Skeletal muscle tissue (tissue), 4 donors: Measurements from ENCODE around the gene PRKACA. TPM values are rescaled to one million over a fixed set of nuclear protein-coding genes. Genes with fewer than 3 reads are reported as not detected.

ENCODE experiments used
- H3K27ac ChIP-seq: one replicate; pipeline ENCODE4 v1.7.0; 2013; ENCODE audit warnings: mild to moderate bottlenecking, low read depth, low read length, inconsistent platforms
- H3K27me3 ChIP-seq, 3 donors: one replicate each; pipeline ENCODE4 v1.7.0; 2013; ENCODE audit warnings: low read length in 3 of 3; ENCODE audit not compliant: control insufficient read depth in 3 of 3, insufficient read depth in 3 of 3
- H3K36me3 ChIP-seq, 3 donors: one replicate each; pipeline ENCODE4 v1.7.0; 2013; ENCODE audit warnings: low read length in 3 of 3; ENCODE audit not compliant: control insufficient read depth in 3 of 3, insufficient read depth in 3 of 3
- H3K4me1 ChIP-seq, 3 donors: one replicate each; pipeline ENCODE4 v1.7.0; 2013; ENCODE audit warnings: low read length in 3 of 3, mild to moderate bottlenecking in 3 of 3; ENCODE audit not compliant: control insufficient read depth in 3 of 3, insufficient read depth in 3 of 3
- H3K4me3 ChIP-seq, 3 donors: one replicate each; pipeline ENCODE4 v1.7.0; 2013; ENCODE audit warnings: low read length in 3 of 3
- H3K9ac ChIP-seq, 3 donors: one replicate each; pipeline ENCODE4 v1.7.0; 2013; ENCODE audit warnings: low read length in 3 of 3, mild to moderate bottlenecking in 3 of 3, moderate library complexity in 2 of 3, low read depth in 1 of 3
- H3K9me3 ChIP-seq, 3 donors: one replicate each; pipeline ENCODE4 v1.7.0; 2013; ENCODE audit warnings: low read length in 3 of 3; ENCODE audit not compliant: control insufficient read depth in 3 of 3
- total RNA-seq: library from RNA; depleted of rRNA; stranded (reverse); fragments of >200 nt; gene quantifications from one replicate; pipeline ENCODE4 v1.2.3, GENCODE V29; 2014
- donor health status: Osteomylitis.

The PRKACA gene
- total RNA-seq, 1 donor from 2014 or later = 137 TPM

- peaks cover 0 to 8% (median 4%) of the 10 kb centered on the region in 3 donors for H3K9me3 ChIP-seq
- peak overlapping the region; percentile 19 for H3K27ac ChIP-seq
- H3K36me3 ChIP-seq = peaks cover 12 to 27% (median 14%) of the 10 kb centered on the region in 3 donors
- peak overlapping the region in 2 of 3 donors; percentile 68 for H3K4me3 ChIP-seq
- no peaks in the 10 kb centered on the region for H3K27me3 ChIP-seq
- H3K4me1 ChIP-seq = peaks cover 3 to 8% (median 7%) of the 10 kb centered on the region in 3 donors
- H3K9ac ChIP-seq = peak overlapping the region in 2 of 3 donors; percentile 14 to 69
These were observed 27.7 kb downstream of the PRKACA start for GRCh38 chr19:14089662-14090508.

- Histone ChIP-seq H3K9me3 (peaks cover 0 to 8% (median 4%) of the 10 kb centered on the region in 3 donors), H3K4me3 (peak overlapping the region in 2 of 3 donors; percentile 52 to 57), H3K36me3 (peaks cover 10 to 23% (median 12%) of the 10 kb centered on the region in 3 donors), H3K4me1 (peaks cover 3 to 8% (median 7%) of the 10 kb centered on the region in 3 donors), H3K27ac (peak overlapping the region; percentile 19), H3K9ac (peak overlapping the region in 2 of 3 donors; percentile 14 to 69), H3K27me3 (no peaks in the 10 kb centered on the region)
These were observed 28.2 kb downstream of the PRKACA start for GRCh38 chr19:14089412-14089661.

- Histone ChIP-seq H3K36me3 (peaks cover 10 to 22% (median 12%) of the 10 kb centered on the region in 3 donors), H3K9ac (peak overlapping the region in 1 of 3 donors; percentile 69), H3K4me3 (peak overlapping the region in 1 of 3 donors; percentile 52), H3K27me3 (no peaks in the 10 kb centered on the region), H3K4me1 (peaks cover 3 to 8% (median 7%) of the 10 kb centered on the region in 3 donors), H3K9me3 (peaks cover 0 to 8% (median 4%) of the 10 kb centered on the region in 3 donors), H3K27ac (peak overlapping the region; percentile 19)
These were observed 28.7 kb downstream of the PRKACA start for GRCh38 chr19:14088634-14089411.

- Histone ChIP-seq H3K27ac (no peak overlapping the region), H3K27me3 (no peaks in the 10 kb centered on the region), H3K9me3 (no peaks in the 10 kb centered on the region), H3K4me3 (no peak overlapping the region), H3K36me3 (peaks cover 8 to 16% (median 10%) of the 10 kb centered on the region in 3 donors), H3K4me1 (peaks cover 9 to 17% (median 11%) of the 10 kb centered on the region in 3 donors), H3K9ac (no peak overlapping the region)
These were observed 31.5 kb downstream of the PRKACA start for GRCh38 chr19:14086098-14086497.

GRCh38 chr19:14085309-14085995 is 32.1 kb downstream of the PRKACA start, which contains the start of gene C19orf67:
Gene C19orf67, minus strand, starts transcription at chr19:14085783. Its CDS starts 156 bp downstream, at chr19:14085627.
- Histone ChIP-seq H3K9me3 (no peaks in the 10 kb centered on the region), H3K27ac (no peak within 1 kb of the TSS), H3K4me3 (no peak within 1 kb of the TSS), H3K4me1 (peaks cover 11 to 22% (median 13%) of the 10 kb centered on the region in 3 donors), H3K27me3 (no peaks in the 10 kb centered on the region), H3K36me3 (peaks cover 8 to 16% (median 10%) of the 10 kb centered on the region in 3 donors), H3K9ac (no peak within 1 kb of the TSS)

- Histone ChIP-seq H3K9ac (peak overlapping the region; percentile 90 to 97 (median 91)), H3K27ac (no peak overlapping the region), H3K9me3 (no peaks in the 10 kb centered on the region), H3K4me1 (peaks cover 13 to 21% (median 13%) of the 10 kb centered on the region in 3 donors), H3K36me3 (peaks cover 0 to 3% (median 0%) of the 10 kb centered on the region in 3 donors), H3K4me3 (peak overlapping the region in 1 of 3 donors; percentile 94), H3K27me3 (no peaks in the 10 kb centered on the region)
These were observed 34.9 kb downstream of the PRKACA start for GRCh38 chr19:14082675-14082960.

GRCh38 chr19:14081797-14082674 is 35.5 kb downstream of the PRKACA start:
- Histone ChIP-seq H3K27me3 (no peaks in the 10 kb centered on the region), H3K9ac (peak overlapping the region; percentile 90 to 97 (median 91)), H3K4me1 (peaks cover 13 to 21% (median 13%) of the 10 kb centered on the region in 3 donors), H3K4me3 (peak overlapping the region; percentile 91 to 94 (median 94)), H3K27ac (peak overlapping the region; percentile 93), H3K9me3 (no peaks in the 10 kb centered on the region), H3K36me3 (peaks cover 0 to 3% (median 0%) of the 10 kb centered on the region in 3 donors)

GRCh38 chr19:14080887-14081796 is 36.4 kb downstream of the PRKACA start:
- H3K36me3 ChIP-seq = no peaks in the 10 kb centered on the region
- H3K4me1 ChIP-seq = peaks cover 13 to 21% (median 13%) of the 10 kb centered on the region in 3 donors
- H3K27me3 ChIP-seq = no peaks in the 10 kb centered on the region

More at GRCh38 chr19:14080887-14081796, 36.4 kb downstream of the PRKACA start:
- Histone ChIP-seq H3K4me3 (peak overlapping the region; percentile 91 to 94 (median 94)), H3K9me3 (no peaks in the 10 kb centered on the region), H3K27ac (peak overlapping the region; percentile 93), H3K9ac (peak overlapping the region; percentile 90 to 97 (median 97))
